Smooth muscle cell (in vitro differentiated cells): Measurements from ENCODE around the gene AKT1S1. TPM values are rescaled to one million over a fixed set of nuclear protein-coding genes. Genes with fewer than 3 reads are reported as not detected.

Experiments used
- DNase-seq: peaks from one replicate; lab custom pipeline; 2025; ENCODE audit not compliant: unreplicated experiment; lab: John Stamatoyannopoulos, UW
- H2AFZ ChIP-seq: fragments of 200-600 bp; sonication (generic); 2 replicates; pipeline ENCODE4 v1.6.0; 2016; ENCODE audit warnings: antibody characterized with exemption, low read depth, mild to moderate bottlenecking
- H3F3A ChIP-seq: fragments of 200-600 bp; sonication (generic); 2 replicates; pipeline ENCODE4 v1.6.0; 2017; ENCODE audit warnings: antibody characterized with exemption, low read depth
- H3K27ac ChIP-seq: fragments of 200-600 bp; sonication (generic); 2 replicates; pipeline ENCODE4 v1.5.1; 2016; ENCODE audit warnings: low read depth, mild to moderate bottlenecking
- H3K27me3 ChIP-seq: fragments of 200-600 bp; sonication (generic); 2 replicates; pipeline ENCODE4 v1.6.1; 2016; ENCODE audit warnings: low read depth, mild to moderate bottlenecking
- H3K36me3 ChIP-seq: fragments of 200-600 bp; sonication (generic); 2 replicates; pipeline ENCODE4 v1.5.1; 2016; ENCODE audit warnings: low read depth
- H3K4me1 ChIP-seq: fragments of 200-600 bp; sonication (generic); 2 replicates; pipeline ENCODE4 v1.5.1; 2016; ENCODE audit warnings: low read depth
- H3K4me2 ChIP-seq: fragments of 200-600 bp; sonication (generic); 2 replicates; pipeline ENCODE4 v1.6.0; 2016; ENCODE audit warnings: mild to moderate bottlenecking
- H3K4me3 ChIP-seq: fragments of 200-600 bp; sonication (generic); 2 replicates; pipeline ENCODE4 v1.5.1; 2016; ENCODE audit warnings: mild to moderate bottlenecking
- H3K79me2 ChIP-seq: fragments of 200-600 bp; sonication (generic); 2 replicates; pipeline ENCODE4 v1.6.0; 2016; ENCODE audit warnings: low read depth, mild to moderate bottlenecking
- H3K9ac ChIP-seq: fragments of 200-600 bp; sonication (generic); 2 replicates; pipeline ENCODE4 v1.6.0; 2016; ENCODE audit warnings: low read depth
- H3K9me3 ChIP-seq: fragments of 200-600 bp; sonication (generic); replicated peaks from 2 replicates; pipeline ENCODE4 v1.5.1; 2016; ENCODE audit warnings: low read depth
- H4K20me1 ChIP-seq: fragments of 200-600 bp; sonication (generic); 2 replicates; pipeline ENCODE4 v1.6.0; 2016; ENCODE audit warnings: low read depth
- CTCF ChIP-seq: fragments of 200-600 bp; sonication (generic); IDR thresholded peaks from 2 replicates; pipeline ENCODE4 v1.5.1; 2017; ENCODE audit warnings: borderline replicate concordance, mild to moderate bottlenecking, antibody characterized with exemption; ENCODE audit not compliant: insufficient read depth, poor library complexity, severe bottlenecking
- WGBS: methylation state at CpG from one replicate; pipeline ENCODE4 v1.1.7; 2016; ENCODE audit warnings: low lambda C conversion rate; 5-methylcytosine and 5-hydroxymethylcytosine counted together
- polyA plus RNA-seq: library from polyadenylated mRNA; unstranded; fragments of >200 nt; fragmentation: Nextera tagmentation; extraction: Ambion mirVana; gene quantifications from 2 replicates; pipeline ENCODE4 v1.2.1, GENCODE V29; 2016
- total RNA-seq: library from RNA; depleted of rRNA; stranded (reverse); fragments of >200 nt; gene quantifications from 2 replicates; pipeline ENCODE4 v1.2.3, GENCODE V29; 2014

The AKT1S1 gene
- total and polyA plus RNA-seq, 2 experiments from 2014 or later = 15.8 to 72.2 TPM

DNA sequence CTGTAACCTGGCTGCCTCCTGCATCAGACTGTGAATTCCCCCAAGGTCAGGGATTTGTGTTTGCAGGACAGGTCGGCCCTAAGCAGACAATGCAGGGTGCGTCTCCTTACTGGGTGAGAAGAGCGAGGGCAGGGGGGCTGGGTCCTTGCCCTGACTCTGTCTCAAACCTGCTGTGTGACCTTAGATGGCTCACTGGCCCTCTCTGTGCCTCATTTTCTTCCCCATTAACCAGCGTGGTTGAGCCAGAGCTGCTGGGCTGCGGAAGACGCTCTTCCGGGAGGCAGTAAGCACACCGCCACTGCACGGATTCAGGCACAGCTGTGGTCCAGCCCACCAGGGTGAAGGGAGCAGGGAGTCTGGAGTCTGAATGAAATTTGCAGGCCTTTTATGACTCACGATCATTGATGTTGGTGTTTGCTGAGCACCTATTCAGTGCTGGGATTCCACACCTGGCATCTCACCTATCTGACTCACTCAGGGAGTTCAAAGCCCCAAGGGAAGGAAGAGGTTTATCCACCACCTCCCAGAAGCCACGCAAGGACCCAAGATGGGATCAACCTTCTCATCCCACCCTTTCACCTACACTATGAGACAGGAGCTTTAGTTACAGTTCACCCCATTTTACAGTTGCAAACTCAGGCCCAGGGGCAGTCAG is 2.5 kb downstream of the AKT1S1 start:
- no peak for DNase-seq
- no peak overlapping the region for H3K27ac ChIP-seq
- no peak overlapping the region for H2AFZ ChIP-seq
- no peak overlapping the region for H3K4me3 ChIP-seq
- 94% methylated on average over 11 of the region's 11 CpGs for WGBS
- H3K9me3 ChIP-seq = no peaks in the 10 kb centered on the region
- H4K20me1 ChIP-seq = peaks cover 5% of the 10 kb centered on the region
- H3K27me3 ChIP-seq = no peaks in the 10 kb centered on the region
- peaks cover 19% of the 10 kb centered on the region for H3K4me1 ChIP-seq
- H3K79me2 ChIP-seq = peaks cover 25% of the 10 kb centered on the region
- H3K36me3 ChIP-seq = no peaks in the 10 kb centered on the region
- H3K4me2 ChIP-seq = no peak overlapping the region
- no peak overlapping the region for H3K9ac ChIP-seq
- H3F3A ChIP-seq = peaks cover 3% of the 10 kb centered on the region
- no peak for TF ChIP-seq CTCF

DNA sequence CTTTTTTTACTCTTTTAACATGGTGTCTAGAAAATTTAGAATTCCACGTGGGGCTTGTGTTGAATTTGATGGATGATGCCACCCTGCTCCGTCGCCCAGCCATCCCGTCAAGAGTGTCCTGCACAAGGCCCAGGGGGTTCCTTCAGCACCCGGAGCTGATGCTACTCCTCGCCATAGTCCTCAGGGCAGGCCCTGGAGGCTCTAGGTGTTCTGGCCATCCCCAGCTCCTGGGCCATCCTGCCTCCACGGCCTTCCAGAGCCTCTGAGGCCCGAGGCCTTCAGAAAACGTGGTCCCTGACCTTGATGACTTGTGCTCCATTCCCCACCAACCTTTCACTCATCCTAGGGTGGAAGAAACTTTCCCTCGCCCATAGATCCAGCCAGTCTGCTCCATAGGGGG is 3.3 kb downstream of the AKT1S1 start:
- H3K36me3 ChIP-seq = no peaks in the 10 kb centered on the region
- no peak overlapping the region for H3K27ac ChIP-seq
- no peak overlapping the region for H3K9ac ChIP-seq
- H2AFZ ChIP-seq = no peak overlapping the region
- DNase-seq = no peak
- H3K79me2 ChIP-seq = peaks cover 25% of the 10 kb centered on the region
- H3K4me2 ChIP-seq = no peak overlapping the region
- peaks cover 5% of the 10 kb centered on the region for H4K20me1 ChIP-seq
- H3K4me1 ChIP-seq = peaks cover 19% of the 10 kb centered on the region
- TF ChIP-seq CTCF = no peak
- peaks cover 3% of the 10 kb centered on the region for H3F3A ChIP-seq
- no peaks in the 10 kb centered on the region for H3K27me3 ChIP-seq
- no peaks in the 10 kb centered on the region for H3K9me3 ChIP-seq
- WGBS = 90% methylated on average over 10 of the region's 10 CpGs
- no peak overlapping the region for H3K4me3 ChIP-seq

GRCh38 chr19:49873129-49873521 is 4.0 kb downstream of the AKT1S1 start:
- Histone ChIP-seq H3K4me1 (peaks cover 14% of the 10 kb centered on the region), H3K9me3 (no peaks in the 10 kb centered on the region), H3K4me3 (no peak overlapping the region), H3K79me2 (peaks cover 25% of the 10 kb centered on the region), H4K20me1 (no peaks in the 10 kb centered on the region), H3K27ac (no peak overlapping the region), H2AFZ (no peak overlapping the region), H3F3A (peaks cover 6% of the 10 kb centered on the region), H3K4me2 (no peak overlapping the region), H3K27me3 (no peaks in the 10 kb centered on the region), H3K36me3 (no peaks in the 10 kb centered on the region), H3K9ac (no peak overlapping the region)
- no peak for TF ChIP-seq CTCF
- DNase-seq = no peak
- WGBS = 95% methylated on average over 16 of the region's 29 CpGs
